Choroid plexus epithelial cell (primary cell): ENCODE data around the gene RIMS1.

Experiments used
- DNase-seq: peaks from one replicate; pipeline ENCODE4 v3.0.0-alpha.2; 2010; ENCODE audit warnings: low read depth
- H3K4me3 ChIP-seq: 2 replicates; pipeline ENCODE4 v1.5.1; 2011; ENCODE audit warnings: low read depth, mild to moderate bottlenecking, control low read depth, low read length, moderate library complexity
- TF ChIP-seq, protein P1 (sequence below): conservative IDR thresholded peaks from 2 replicates; pipeline ENCODE4 v1.5.1; 2011; ENCODE audit warnings: low read depth, mild to moderate bottlenecking, control low read depth, inconsistent platforms, low read length, moderate library complexity

RIMS1 gene

DNA sequence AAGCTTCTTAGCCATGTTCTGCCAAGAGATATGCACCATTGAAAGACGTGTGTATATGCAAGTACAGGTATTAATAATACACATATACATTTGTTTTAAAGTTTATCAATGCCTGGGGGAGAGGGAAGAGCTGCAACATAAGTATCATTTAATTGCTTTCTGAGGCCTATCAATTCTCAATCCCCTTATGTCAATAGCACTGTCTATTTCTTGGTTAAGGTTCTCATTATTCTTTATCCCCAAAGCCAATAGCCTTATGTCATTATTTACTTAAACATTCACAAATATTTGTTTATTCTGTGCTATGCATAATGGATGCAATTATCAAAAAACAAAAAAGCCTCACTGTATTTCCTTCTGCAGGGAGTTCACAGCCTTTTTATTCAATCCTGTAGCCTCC lies 385.2 kb downstream of the RIMS1 start:
- H3K4me3 ChIP-seq = no peak overlapping the region
- no peak for DNase-seq
- TF ChIP-seq, protein P1, sequence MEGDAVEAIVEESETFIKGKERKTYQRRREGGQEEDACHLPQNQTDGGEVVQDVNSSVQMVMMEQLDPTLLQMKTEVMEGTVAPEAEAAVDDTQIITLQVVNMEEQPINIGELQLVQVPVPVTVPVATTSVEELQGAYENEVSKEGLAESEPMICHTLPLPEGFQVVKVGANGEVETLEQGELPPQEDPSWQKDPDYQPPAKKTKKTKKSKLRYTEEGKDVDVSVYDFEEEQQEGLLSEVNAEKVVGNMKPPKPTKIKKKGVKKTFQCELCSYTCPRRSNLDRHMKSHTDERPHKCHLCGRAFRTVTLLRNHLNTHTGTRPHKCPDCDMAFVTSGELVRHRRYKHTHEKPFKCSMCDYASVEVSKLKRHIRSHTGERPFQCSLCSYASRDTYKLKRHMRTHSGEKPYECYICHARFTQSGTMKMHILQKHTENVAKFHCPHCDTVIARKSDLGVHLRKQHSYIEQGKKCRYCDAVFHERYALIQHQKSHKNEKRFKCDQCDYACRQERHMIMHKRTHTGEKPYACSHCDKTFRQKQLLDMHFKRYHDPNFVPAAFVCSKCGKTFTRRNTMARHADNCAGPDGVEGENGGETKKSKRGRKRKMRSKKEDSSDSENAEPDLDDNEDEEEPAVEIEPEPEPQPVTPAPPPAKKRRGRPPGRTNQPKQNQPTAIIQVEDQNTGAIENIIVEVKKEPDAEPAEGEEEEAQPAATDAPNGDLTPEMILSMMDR = no peak

DNA sequence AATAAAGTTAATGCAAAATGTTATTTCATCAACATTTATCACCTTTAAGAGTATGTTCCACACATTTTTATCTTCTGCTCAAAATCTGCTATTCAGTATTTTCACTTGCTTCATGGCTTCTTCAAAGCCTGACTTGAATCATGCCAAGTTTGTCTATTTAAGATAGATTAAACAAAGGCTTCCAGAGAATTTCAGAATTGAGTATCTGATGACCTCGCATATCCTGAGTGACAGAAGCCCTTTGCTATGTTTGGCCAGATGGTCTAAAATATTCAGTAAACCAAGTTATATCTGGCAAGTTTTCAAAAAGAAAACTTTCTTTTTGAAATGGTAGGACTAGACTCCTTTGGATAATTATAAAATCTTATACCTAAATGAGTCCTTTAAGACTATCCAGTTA lies 386.6 kb downstream of the RIMS1 start:
- TF ChIP-seq, protein P1 = no peak
- no peak overlapping the region for H3K4me3 ChIP-seq
- peak; percentile 80 for DNase-seq

DNA sequence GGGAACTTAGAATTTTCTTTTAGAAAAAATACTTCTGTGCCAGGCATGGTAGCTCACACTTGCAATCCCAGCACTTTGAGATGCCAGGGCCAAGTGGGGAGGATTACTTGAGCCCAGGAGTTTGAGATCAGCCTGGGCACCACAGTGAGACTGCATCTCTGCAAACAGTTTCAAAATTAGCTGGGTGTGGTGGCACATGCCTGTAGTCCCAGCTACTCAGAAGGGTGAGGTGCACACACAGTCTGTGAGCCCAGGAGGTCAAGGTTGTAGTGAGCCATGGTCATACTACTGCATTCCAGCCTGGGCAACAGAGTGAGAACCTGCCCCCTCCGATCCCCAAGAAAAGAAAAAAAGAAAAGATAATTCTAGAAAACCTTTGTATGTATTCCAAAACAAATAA lies 389.5 kb downstream of the RIMS1 start:
- TF ChIP-seq, protein P1 = no peak
- H3K4me3 ChIP-seq = no peak overlapping the region
- no peak for DNase-seq

DNA sequence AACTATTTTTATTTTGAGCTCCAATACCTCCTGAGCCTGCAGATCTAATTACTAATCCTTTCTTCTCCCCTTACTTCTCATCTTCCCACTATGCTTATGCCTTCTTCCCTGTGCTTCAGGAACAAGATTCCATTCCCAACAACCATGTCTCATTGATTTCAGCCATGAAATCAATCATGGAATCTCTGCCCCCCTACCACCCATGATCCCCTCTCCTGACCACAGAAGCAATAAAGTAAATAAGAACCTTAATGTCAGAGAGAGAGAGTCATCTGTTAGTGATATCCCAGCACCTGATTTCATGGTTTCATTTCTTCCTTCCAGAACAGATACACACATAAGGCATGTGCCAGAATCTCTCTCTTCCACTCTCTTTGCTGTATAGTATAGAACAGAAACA lies 395.9 kb downstream of the RIMS1 start:
- H3K4me3 ChIP-seq = no peak overlapping the region
- TF ChIP-seq, protein P1 = no peak
- no peak for DNase-seq

DNA sequence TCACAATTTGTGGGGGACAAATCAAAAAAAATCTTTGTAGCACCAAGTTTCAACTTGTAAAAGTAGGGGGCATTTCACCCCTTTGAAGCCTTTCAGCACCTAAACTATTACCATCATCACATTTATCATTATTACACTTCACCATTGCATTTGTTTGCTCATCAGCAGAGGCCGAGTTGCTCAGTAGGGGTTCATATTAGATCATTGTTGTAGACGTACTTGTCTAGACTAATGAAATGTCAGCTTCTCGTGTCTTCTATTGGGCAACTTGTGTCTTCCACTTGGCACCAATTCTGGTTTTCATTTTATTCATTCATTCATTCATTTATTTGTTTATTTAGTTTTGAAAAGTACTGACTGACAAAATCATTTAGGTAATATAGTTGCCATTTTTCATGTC lies 397.2 kb downstream of the RIMS1 start:
- H3K4me3 ChIP-seq = no peak overlapping the region
- peak; percentile 91 for DNase-seq
- TF ChIP-seq, protein P1 = no peak

DNA sequence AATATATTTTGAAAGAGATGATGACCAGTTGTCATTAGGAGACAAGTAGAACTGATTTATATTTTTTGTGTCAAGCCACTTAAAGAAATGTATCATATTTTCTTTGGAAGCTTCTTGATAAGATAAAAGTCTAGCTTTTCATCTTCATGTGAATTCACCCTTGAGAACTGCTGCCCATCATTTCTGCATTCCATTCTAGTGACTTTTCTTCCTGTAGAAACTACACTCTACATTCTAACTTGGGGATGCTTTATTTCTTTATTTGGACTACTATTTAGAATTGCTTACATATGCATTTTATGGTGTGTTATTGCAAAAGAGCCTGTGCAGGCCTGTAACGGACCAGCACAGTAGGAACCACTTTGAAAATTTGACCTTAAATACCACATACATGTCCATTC lies 400.6 kb downstream of the RIMS1 start:
- DNase-seq = peak; percentile 91
- H3K4me3 ChIP-seq = no peak overlapping the region
- TF ChIP-seq, protein P1 = no peak

DNA sequence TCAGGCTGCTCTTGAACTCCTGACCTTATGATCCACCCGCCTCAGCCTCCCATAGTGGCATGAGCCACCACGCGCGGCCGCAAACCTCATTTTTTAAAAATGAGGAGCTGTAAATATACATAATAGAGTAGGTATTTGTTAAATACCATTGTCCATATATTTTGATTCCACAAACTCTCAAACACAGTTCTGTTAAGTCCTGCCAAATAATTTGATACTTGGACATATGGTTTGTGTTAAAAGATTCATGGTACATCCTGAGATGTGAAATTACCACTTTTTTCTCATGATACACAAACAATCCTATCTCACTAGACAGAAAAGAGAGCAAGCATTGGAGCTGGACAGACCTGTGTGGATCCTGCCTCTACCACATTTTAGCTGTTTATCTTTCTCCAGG lies 401.5 kb downstream of the RIMS1 start:
- no peak overlapping the region for H3K4me3 ChIP-seq
- peak; percentile 41 for DNase-seq
- TF ChIP-seq, protein P1 = no peak
